H1 (cell line): ENCODE data around the gene C2orf72. TPM values are rescaled to one million over a fixed set of nuclear protein-coding genes. Genes with fewer than 3 reads are reported as not detected.

Experiments
- CTCF ChIA-PET: fragments of 300-600 bp; sonication (Branson Sonifier 250); formaldehyde crosslinking; loops from one replicate; lab custom pipeline; 2021; ENCODE audit not compliant: partially characterized antibody; lab: Charles Lee
- POLR2A ChIA-PET: fragments of 300-600 bp; sonication (Branson Sonifier 250); formaldehyde crosslinking; loops from one replicate; lab custom pipeline; 2021; ENCODE audit warnings: inconsistent platforms; ENCODE audit not compliant: partially characterized antibody; lab: Charles Lee
- DNase-seq, 2 experiments: peaks; one replicate each; pipeline versions ENCODE4 v3.0.0 to v3.0.0-alpha.2; 2010 to 2022; ENCODE audit warnings: low spot score in 2 of 2, low read depth in 1 of 2, mixed read lengths in 1 of 2
- FAIRE-seq: peaks from 2 replicates; lab custom pipeline; 2011; peaks lifted over from hg19 to GRCh38; lab: Jason Lieb, UNC
- H2AFZ ChIP-seq: 2 replicates; pipeline ENCODE4 v1.8.1; 2012; ENCODE audit warnings: low read length, inconsistent platforms
- H2AK5ac ChIP-seq: 2 replicates; pipeline ENCODE4 v1.6.1; 2013; ENCODE audit warnings: low read depth, low read length
- H2BK120ac ChIP-seq: replicated peaks from 2 replicates; pipeline ENCODE3; 2013; ENCODE audit warnings: low read depth, low read length, inconsistent platforms
- H2BK12ac ChIP-seq: 2 replicates; pipeline ENCODE4 v1.6.1; 2013; ENCODE audit warnings: low read depth, low read length
- H2BK15ac ChIP-seq: 2 replicates; pipeline ENCODE4 v1.6.1; 2013; ENCODE audit warnings: low read length
- H2BK20ac ChIP-seq: 2 replicates; pipeline ENCODE4 v1.6.1; 2013; ENCODE audit warnings: low read length
- H2BK5ac ChIP-seq: 2 replicates; pipeline ENCODE4 v1.6.1; 2013; ENCODE audit warnings: low read depth, low read length
- H3K14ac ChIP-seq: 2 replicates; pipeline ENCODE4 v1.6.1; 2013; ENCODE audit warnings: inconsistent platforms; ENCODE audit not compliant: insufficient read length
- H3K18ac ChIP-seq: 2 replicates; pipeline ENCODE4 v1.6.1; 2013; ENCODE audit warnings: low read length; ENCODE audit errors: extremely low read depth
- H3K23ac ChIP-seq: 2 replicates; pipeline ENCODE4 v1.6.1; 2013; ENCODE audit warnings: inconsistent platforms; ENCODE audit not compliant: insufficient read length
- H3K23me2 ChIP-seq: 2 replicates; pipeline ENCODE4 v1.6.1; 2013; ENCODE audit warnings: low read depth, low read length
- H3K27ac ChIP-seq: 2 replicates; pipeline ENCODE4 v1.6.1; 2011; ENCODE audit warnings: low read depth, low read length, inconsistent platforms
- H3K27me3 ChIP-seq, 4 experiments: replicated peaks in 1 of 4; 1 replicate in 1 of 4; 2 replicates in 3 of 4; pipeline versions ENCODE4 v1.6.1 to v1.8.1; 2011 to 2013; ENCODE audit warnings: low read length in 3 of 4, mild to moderate bottlenecking in 3 of 4, inconsistent platforms in 2 of 4, mixed read lengths in 2 of 4, moderate library complexity in 1 of 4; ENCODE audit not compliant: control insufficient read depth in 3 of 4, insufficient read depth in 3 of 4; ENCODE audit errors: extremely low read depth in 1 of 4
- H3K36me3 ChIP-seq, 4 experiments: 2 replicates each; pipeline versions ENCODE4 v1.6.1 to v1.8.1; 2011 to 2013; ENCODE audit warnings: mild to moderate bottlenecking in 4 of 4, low read length in 3 of 4, moderate library complexity in 2 of 4, control low read depth in 1 of 4, inconsistent platforms in 1 of 4; ENCODE audit not compliant: insufficient read depth in 4 of 4, control insufficient read depth in 2 of 4
- H3K4ac ChIP-seq: replicated peaks from 2 replicates; pipeline ENCODE3; 2013; ENCODE audit warnings: low read length, low read depth, mixed read lengths, inconsistent platforms; ENCODE audit not compliant: insufficient read length
- H3K4me1 ChIP-seq, 4 experiments: replicated peaks in 1 of 4; 1 replicate in 1 of 4; 2 replicates in 3 of 4; pipeline versions ENCODE4 v1.6.1 to v1.8.1; 2011 to 2013; ENCODE audit warnings: low read length in 3 of 4, inconsistent platforms in 2 of 4, mixed read lengths in 1 of 4; ENCODE audit not compliant: insufficient read depth in 4 of 4, control insufficient read depth in 3 of 4
- H3K4me2 ChIP-seq, 2 experiments: 2 replicates each; pipeline versions ENCODE4 v1.6.1 to v1.8.1; 2011 to 2013; ENCODE audit warnings: low read depth in 2 of 2, low read length in 2 of 2, control low read depth in 1 of 2, inconsistent platforms in 1 of 2, mild to moderate bottlenecking in 1 of 2; ENCODE audit not compliant: insufficient read depth in 1 of 2
- H3K4me3 ChIP-seq, 4 experiments: fragments of 200-600, 300-600 bp in 1 of 4; sonication (generic), shearing (Covaris generic), sonication (Bioruptor Twin) in 1 of 4; 2 replicates each; pipeline versions ENCODE4 v1.5.1 to v1.8.1; 2011 to 2016; ENCODE audit warnings: low read length in 4 of 4, low read depth in 3 of 4, control low read depth in 2 of 4, inconsistent platforms in 2 of 4, mild to moderate bottlenecking in 2 of 4, mixed read lengths in 1 of 4, moderate library complexity in 1 of 4; ENCODE audit not compliant: insufficient read depth in 2 of 4; ENCODE audit errors: extremely low read depth in 1 of 4
- H3K56ac ChIP-seq: replicated peaks from 2 replicates; pipeline ENCODE3; 2013; ENCODE audit warnings: low read depth, mild to moderate bottlenecking, mixed read lengths, low read length, inconsistent platforms; ENCODE audit not compliant: insufficient read length
- H3K79me1 ChIP-seq: 2 replicates; pipeline ENCODE4 v1.6.1; 2013; ENCODE audit warnings: low read depth, low read length, control low read depth
- H3K79me2 ChIP-seq, 2 experiments: 2 replicates each; pipeline versions ENCODE4 v1.6.1 to v1.8.1; 2012 to 2013; ENCODE audit warnings: low read length in 2 of 2, mild to moderate bottlenecking in 2 of 2, inconsistent platforms in 1 of 2; ENCODE audit not compliant: insufficient read depth in 2 of 2, control insufficient read depth in 1 of 2
- H3K9ac ChIP-seq, 4 experiments: replicated peaks in 1 of 4; 1 replicate in 1 of 4; 2 replicates in 3 of 4; pipeline versions ENCODE4 v1.6.1 to v1.8.1; 2011 to 2013; ENCODE audit warnings: low read depth in 3 of 4, low read length in 3 of 4, control low read depth in 2 of 4, mild to moderate bottlenecking in 2 of 4, moderate library complexity in 2 of 4, inconsistent platforms in 1 of 4; ENCODE audit errors: extremely low read depth in 1 of 4
- H3K9me3 ChIP-seq, 2 experiments: 2 replicates each; pipeline versions ENCODE4 v1.6.1 to v1.8.1; 2012 to 2013; ENCODE audit warnings: mild to moderate bottlenecking in 2 of 2, moderate library complexity in 2 of 2, control low read depth in 1 of 2, inconsistent platforms in 1 of 2, low read depth in 1 of 2, low read length in 1 of 2, mixed read lengths in 1 of 2; ENCODE audit not compliant: insufficient read depth in 2 of 2
- H4K20me1 ChIP-seq, 2 experiments: replicated peaks in 1 of 2; 2 replicates each; pipeline versions ENCODE3 to v1.8.1; 2011 to 2013; ENCODE audit warnings: inconsistent platforms in 2 of 2, low read length in 2 of 2, mild to moderate bottlenecking in 1 of 2; ENCODE audit not compliant: insufficient read depth in 2 of 2, control insufficient read depth in 1 of 2
- H4K5ac ChIP-seq: 2 replicates; pipeline ENCODE4 v1.6.1; 2013; ENCODE audit warnings: low read length, low read depth, mixed read lengths, inconsistent platforms; ENCODE audit not compliant: insufficient read length
- H4K8ac ChIP-seq: 2 replicates; pipeline ENCODE4 v1.8.0; 2013; ENCODE audit warnings: mild to moderate bottlenecking, moderate library complexity, low read length, inconsistent platforms; ENCODE audit not compliant: insufficient read depth; ENCODE audit errors: extremely low read depth
- H4K91ac ChIP-seq: replicated peaks from 2 replicates; pipeline ENCODE3; 2013; ENCODE audit warnings: low read length, mixed read lengths, inconsistent platforms; ENCODE audit not compliant: insufficient read length
- CHD1 ChIP-seq: IDR thresholded peaks from 2 replicates; pipeline ENCODE4 v1.6.1; 2012; ENCODE audit warnings: low read depth, low read length, improper control_type of control experiment
- CREB1 ChIP-seq: IDR thresholded peaks from 2 replicates; pipeline ENCODE4 v1.6.1; 2012; ENCODE audit warnings: inconsistent platforms
- RBBP5 ChIP-seq: IDR thresholded peaks from 2 replicates; pipeline ENCODE4 v1.7.1; 2012; ENCODE audit warnings: low read depth, mild to moderate bottlenecking, inconsistent platforms, low read length, moderate library complexity, borderline replicate concordance
- WGBS, 2 experiments: shearing (Covaris generic) in 1 of 2; methylation state at CpG; one replicate each; pipeline versions ENCODE4 v1.1.6 to v1.1.7; 2013 to 2015; ENCODE audit warnings: low lambda C conversion rate in 2 of 2, mixed read lengths in 2 of 2, inconsistent platforms in 1 of 2, low coverage in 1 of 2, missing lambda C conversion rate in 1 of 2; ENCODE audit not compliant: insufficient replicate concordance in 2 of 2, insufficient coverage in 1 of 2, insufficient read length in 1 of 2; ENCODE audit errors: extremely low coverage in 1 of 2, missing lambda C conversion rate in 1 of 2; 5-methylcytosine and 5-hydroxymethylcytosine counted together
- polyA plus RNA-seq, 7 experiments: library from polyadenylated mRNA; depleted of rRNA in 3 of 7; stranded (reverse) in 5 of 7; unstranded in 2 of 7; fragments of >200 nt in 5 of 7; fragments of 200-250 nt in 2 of 7; gene quantifications; 1 replicate in 5 of 7; 2 replicates in 1 of 7; 4 replicates in 1 of 7; pipeline versions ENCODE4 v1.2.1 to v1.2.3, GENCODE V29; 2011 to 2013; ENCODE audit warnings: missing spikeins in 2 of 7, mixed read lengths in 2 of 7
- total RNA-seq: library from RNA; stranded (reverse); fragmentation: NEBNext Ultra II Directional; extraction: Animal tissue kit (Norgen Biotek cat#: 25700); gene quantifications from 2 replicates; pipeline ENCODE4 v1.2.1, GENCODE V29; 2021

The C2orf72 gene
- total and polyA plus RNA-seq, 2 of the 8 experiments (the other 6 are each of a cell fraction or from before 2014, with no cell fraction given): 1.1 to 1.7 TPM

DNA sequence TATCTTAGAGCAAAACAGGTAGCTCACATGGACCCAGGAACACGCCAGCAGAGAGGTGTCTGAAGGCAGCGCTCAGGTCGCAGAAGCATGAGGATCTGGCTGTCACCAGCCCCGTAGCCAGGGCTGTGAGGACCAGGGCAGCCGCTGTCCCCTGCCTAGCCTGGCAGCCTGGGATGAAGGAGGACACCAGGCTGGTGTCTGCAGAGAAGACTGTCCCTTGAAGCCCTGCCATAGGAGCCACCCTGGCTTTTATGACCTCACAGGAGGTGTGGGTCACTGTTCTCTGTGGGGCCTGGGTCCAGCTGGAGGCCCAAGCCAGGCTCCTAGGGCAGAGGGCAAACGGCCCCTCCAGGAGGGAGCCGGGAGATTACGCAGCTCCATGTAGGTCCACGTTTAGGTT lies 41.5 kb upstream of the C2orf72 start, which contains the start of gene SPATA3:
Gene SPATA3 (plus strand): TSS at position 301 of the 400 bp plus-strand sequence. CDS start 113 bp downstream, outside the sequence.
- Histone ChIP-seq H3K27ac (no peak within 1 kb of the TSS), H3K9me3 (no peaks in the 10 kb centered on the region), H3K56ac (no peak within 1 kb of the TSS), H3K14ac (no peak within 1 kb of the TSS), H3K4me3 (no peak within 1 kb of the TSS), H3K4me1 (no peaks in the 10 kb centered on the region; a peak in 2 of 7 replicates), H2BK15ac (no peak within 1 kb of the TSS), H4K5ac (no peak within 1 kb of the TSS), H2BK5ac (no peak within 1 kb of the TSS), H3K27me3 (peaks cover 0 to 6% (median 1%) of the 10 kb centered on the region in 4 experiments; a peak in 2 of 7 replicates), H3K79me2 (no peaks in the 10 kb centered on the region), H2BK12ac (no peak within 1 kb of the TSS), H4K91ac (no peak within 1 kb of the TSS), H2BK20ac (no peak within 1 kb of the TSS), H2AFZ (no peak within 1 kb of the TSS), H4K8ac (0 out of 2 replicates have a peak within 1 kb of the TSS, but pooled peaks have one; percentile 28), H3K36me3 (no peaks in the 10 kb centered on the region), H3K9ac (no peak within 1 kb of the TSS), H2AK5ac (no peak within 1 kb of the TSS), H3K23ac (no peak within 1 kb of the TSS), H3K4me2 (no peak within 1 kb of the TSS), H3K79me1 (no peaks in the 10 kb centered on the region), H3K18ac (no peak within 1 kb of the TSS), H3K23me2 (no peaks in the 10 kb centered on the region), H2BK120ac (no peak within 1 kb of the TSS), H4K20me1 (no peaks in the 10 kb centered on the region), H3K4ac (no peak within 1 kb of the TSS)
- ChIA-PET CTCF (interaction anchor here (1.1 to 4.1 kb wide), 9 partner anchors 8 to 172 kb away, joined by 3 to 13 read pairs (median 8); partner anchors contain the start of gene GPR55), POLR2A (interaction anchor here (1.1 to 1.8 kb wide), 3 partner anchors 11 to 14 kb away, joined by 3 to 8 read pairs (median 4); no protein-coding TSS in a partner anchor)
- TF ChIP-seq CREB1 (no peak), RBBP5 (no peak), CHD1 (no peak)
- 84% methylated on average over 7 of the region's 9 CpGs; no CpG with 5 or more reads in 1 of the 2 experiments for WGBS, 2 experiments
- FAIRE-seq: no peak
- DNase-seq: no peak
